GM23338 (cell line): ENCODE measurements around the gene TMEM132A. TPM values are rescaled to one million over a fixed set of nuclear protein-coding genes. Genes with fewer than 3 reads are reported as not detected.

Source experiments
- ATAC-seq: fragments of 200-7000 bp; cut with Tn5 transposase; 3 replicates; pipeline ENCODE4 v1.9.1; 2020
- DNase-seq: peaks from one replicate; pipeline ENCODE4 v3.0.0-alpha.2; 2015; ENCODE audit warnings: low spot score
- H2AFZ ChIP-seq: fragments of 200-600 bp; sonication (generic); 2 replicates; pipeline ENCODE4 v1.8.0; 2016; ENCODE audit warnings: antibody characterized with exemption, mild to moderate bottlenecking, moderate library complexity
- H3F3A ChIP-seq: fragments of 200-600 bp; sonication (generic); replicated peaks from 2 replicates; pipeline ENCODE4 v1.8.0; 2017; ENCODE audit warnings: antibody characterized with exemption, mixed run types, low read depth
- H3K27ac ChIP-seq: fragments of 200-600 bp; sonication (generic); 2 replicates; pipeline ENCODE4 v1.6.1; 2016; ENCODE audit warnings: low read depth
- H3K27me3 ChIP-seq: fragments of 200-600 bp; sonication (generic); 2 replicates; pipeline ENCODE4 v1.8.0; 2016; ENCODE audit warnings: mild to moderate bottlenecking, mixed run types, moderate library complexity; ENCODE audit not compliant: insufficient read depth
- H3K36me3 ChIP-seq: fragments of 200-600 bp; sonication (generic); 2 replicates; pipeline ENCODE4 v1.8.0; 2016; ENCODE audit warnings: mild to moderate bottlenecking; ENCODE audit not compliant: insufficient read depth
- H3K4me1 ChIP-seq: fragments of 200-600 bp; sonication (generic); 2 replicates; pipeline ENCODE4 v1.8.0; 2016; ENCODE audit warnings: mild to moderate bottlenecking, moderate library complexity; ENCODE audit not compliant: insufficient read depth
- H3K4me2 ChIP-seq: fragments of 200-600 bp; sonication (generic); 2 replicates; pipeline ENCODE4 v1.7.1; 2017; ENCODE audit warnings: mixed run types
- H3K4me3 ChIP-seq: fragments of 200-600 bp; sonication (generic); 2 replicates; pipeline ENCODE4 v1.6.1; 2016; ENCODE audit warnings: mixed run types
- H3K79me2 ChIP-seq: fragments of 200-600 bp; sonication (generic); replicated peaks from 2 replicates; pipeline ENCODE4 v1.8.0; 2017; ENCODE audit warnings: mild to moderate bottlenecking; ENCODE audit not compliant: insufficient read depth
- H3K9me2 ChIP-seq: fragments of 200-600 bp; sonication (generic); 2 replicates; pipeline ENCODE4 v1.8.0; 2017; ENCODE audit not compliant: insufficient read depth
- H4K20me1 ChIP-seq: fragments of 200-600 bp; sonication (generic); replicated peaks from 2 replicates; pipeline ENCODE4 v1.8.0; 2017; ENCODE audit warnings: mild to moderate bottlenecking; ENCODE audit not compliant: insufficient read depth
- H3K27ac Mint-ChIP-seq: 2 replicates; pipeline ENCODE4 v1.8.0; 2020; ENCODE audit warnings: inconsistent platforms, mild to moderate bottlenecking, moderate library complexity, mixed read lengths
- H3K27me3 Mint-ChIP-seq: 3 replicates; pipeline ENCODE4 v1.8.0; 2022; ENCODE audit warnings: low read depth, mild to moderate bottlenecking, moderate library complexity, mixed read lengths, inconsistent platforms; ENCODE audit not compliant: insufficient read depth, poor library complexity
- H3K36me3 Mint-ChIP-seq: 3 replicates; pipeline ENCODE4 v1.8.0; 2021; ENCODE audit warnings: low read depth, mild to moderate bottlenecking, inconsistent platforms, moderate library complexity, mixed read lengths
- H3K4me1 Mint-ChIP-seq: 3 replicates; pipeline ENCODE4 v1.8.0; 2020; ENCODE audit warnings: mild to moderate bottlenecking, inconsistent platforms, mixed read lengths
- H3K4me3 Mint-ChIP-seq: 3 replicates; pipeline ENCODE4 v1.8.0; 2021; ENCODE audit warnings: moderate library complexity, mild to moderate bottlenecking, inconsistent platforms, mixed read lengths
- H3K9me3 Mint-ChIP-seq: 3 replicates; pipeline ENCODE4 v1.8.0; 2020; ENCODE audit warnings: moderate library complexity, mild to moderate bottlenecking, inconsistent platforms, mixed read lengths
- CREB1 ChIP-seq: fragments of 250-450 bp; sonication (Bioruptor Pico); IDR thresholded peaks from 2 replicates; pipeline ENCODE4 v1.5.0; 2020; ENCODE audit warnings: low read depth, mild to moderate bottlenecking, moderate library complexity
- CTCF ChIP-seq, 2 experiments: fragments of 200-600 bp in 1 of 2; sonication (generic) in 1 of 2; conservative IDR thresholded peaks; 2 replicates each; pipeline versions ENCODE4 v1.5.1 to v1.6.1; 2016 to 2017; ENCODE audit warnings: antibody characterized with exemption in 2 of 2, low read depth in 2 of 2, mild to moderate bottlenecking in 2 of 2, moderate library complexity in 1 of 2
- ETS1 ChIP-seq: IDR thresholded peaks from 2 replicates; pipeline ENCODE4 v1.6.1; 2016; ENCODE audit warnings: antibody characterized with exemption
- EZH2 ChIP-seq: fragments of 200-600 bp; sonication (generic); IDR thresholded peaks from one replicate; pipeline ENCODE4 v1.8.0; 2017; ENCODE audit warnings: antibody characterized with exemption, mild to moderate bottlenecking, low read depth; ENCODE audit not compliant: unreplicated experiment
- EZH2phosphoT487 ChIP-seq: fragments of 200-600 bp; sonication (generic); IDR thresholded peaks from one replicate; pipeline ENCODE4 v1.8.1; 2018; ENCODE audit warnings: antibody characterized with exemption; ENCODE audit not compliant: unreplicated experiment
- JUNB ChIP-seq: IDR thresholded peaks from one replicate; pipeline ENCODE4 v1.6.1; 2016; ENCODE audit warnings: antibody characterized with exemption; ENCODE audit not compliant: unreplicated experiment
- NANOG ChIP-seq: IDR thresholded peaks from 2 replicates; pipeline ENCODE4 v1.6.1; 2016; ENCODE audit warnings: antibody characterized with exemption, borderline replicate concordance
- POLR2AphosphoS5 ChIP-seq: IDR thresholded peaks from 2 replicates; pipeline ENCODE4 v1.6.1; 2016; ENCODE audit warnings: antibody characterized with exemption, low read depth
- REST ChIP-seq: IDR thresholded peaks from one replicate; pipeline ENCODE4 v1.6.1; 2018; ENCODE audit warnings: antibody characterized with exemption; ENCODE audit not compliant: unreplicated experiment
- STAT1 ChIP-seq: IDR thresholded peaks from one replicate; pipeline ENCODE4 v1.6.1; 2016; ENCODE audit warnings: antibody characterized with exemption; ENCODE audit not compliant: unreplicated experiment
- ZNF114 ChIP-seq: fragments of 250-450 bp; sonication (Bioruptor Pico); IDR thresholded peaks from 2 replicates; pipeline ENCODE4 v1.5.0; 2020; ENCODE audit warnings: mild to moderate bottlenecking, moderate library complexity
- ZNF331 ChIP-seq: fragments of 250-450 bp; sonication (Bioruptor Pico); IDR thresholded peaks from 2 replicates; pipeline ENCODE4 v1.5.0; 2020; ENCODE audit warnings: low read depth, mild to moderate bottlenecking, moderate library complexity
- ZNF462 ChIP-seq: fragments of 250-450 bp; sonication (Bioruptor Pico); IDR thresholded peaks from 2 replicates; pipeline ENCODE4 v1.5.0; 2020; ENCODE audit warnings: mild to moderate bottlenecking, moderate library complexity
- polyA plus RNA-seq: library from polyadenylated mRNA; unstranded; fragments of >200 nt; fragmentation: Nextera tagmentation; extraction: Ambion mirVana; gene quantifications from 2 replicates; pipeline ENCODE4 v1.2.1, GENCODE V29; 2016
- total RNA-seq: library from RNA; depleted of rRNA; stranded (reverse); fragments of >200 nt; shearing (Covaris generic); gene quantifications from 2 replicates; pipeline ENCODE4 v1.2.3, GENCODE V29; 2014

Gene TMEM132A
- total and polyA plus RNA-seq, 2 experiments from 2014 or later: 36.2 to 96.6 TPM

GRCh38 chr11:60966890-60967289 is 42.6 kb downstream of the TMEM132A start:
- Mint-ChIP-seq H3K9me3 (peaks cover 23% of the 10 kb centered on the region), H3K4me3 (no peak overlapping the region), H3K36me3 (peaks cover 4% of the 10 kb centered on the region; the same call in 1 of the 3 replicates), H3K27me3 (peaks cover 1% of the 10 kb centered on the region), H3K27ac (no peak overlapping the region), H3K4me1 (no peaks in the 10 kb centered on the region)
- Histone ChIP-seq H3K27ac (no peak overlapping the region), H2AFZ (no peak overlapping the region), H3F3A (no peaks in the 10 kb centered on the region), H4K20me1 (no peaks in the 10 kb centered on the region), H3K27me3 (no peaks in the 10 kb centered on the region), H3K79me2 (no peaks in the 10 kb centered on the region), H3K4me3 (no peak overlapping the region), H3K4me2 (no peak overlapping the region), H3K36me3 (no peaks in the 10 kb centered on the region), H3K4me1 (no peaks in the 10 kb centered on the region), H3K9me2 (peaks cover 5% of the 10 kb centered on the region; the same call in 1 of the 2 replicates)
- TF ChIP-seq POLR2AphosphoS5: no peak
- no peak for TF ChIP-seq CREB1 (CRISPR knock-in tag)
- TF ChIP-seq JUNB: no peak
- TF ChIP-seq ETS1: no peak
- no peak for TF ChIP-seq EZH2phosphoT487
- no peak for TF ChIP-seq ZNF462 (CRISPR knock-in tag)
- no peak for TF ChIP-seq ZNF331
- TF ChIP-seq STAT1: no peak
- no peak for TF ChIP-seq REST
- no peak for TF ChIP-seq EZH2
- no peak for TF ChIP-seq ZNF114
- TF ChIP-seq CTCF (conservative IDR thresholded peaks at IDR 0.05; ENCODE audit: low read depth in 2 of 2): no peak
- no peak for TF ChIP-seq NANOG
- ATAC-seq (no peak), DNase-seq (no peak)
